Middle frontal gyrus (tissue), 1 donor: ENCODE data around the gene MBD5.

ENCODE experiments used
- DNase-seq: peaks from one replicate; pipeline ENCODE4 v3.0.0-alpha.2; 2015; ENCODE audit warnings: low spot score; ENCODE audit errors: extremely low spot score

Gene MBD5

GRCh38 chr2:148458171-148458570 lies 437.3 kb downstream of the MBD5 start:
- DNase-seq: no peak

- no peak for DNase-seq
Measured at GRCh38 chr2:148459377-148459778, 438.5 kb downstream of the MBD5 start.

GRCh38 chr2:148461876-148462275 lies 441.0 kb downstream of the MBD5 start:
- no peak for DNase-seq

- no peak for DNase-seq
Measured at GRCh38 chr2:148475626-148476025, 454.7 kb downstream of the MBD5 start.

- DNase-seq: no peak
Measured at GRCh38 chr2:148479398-148479797, 458.5 kb downstream of the MBD5 start.

- no peak for DNase-seq
Measured at GRCh38 chr2:148483665-148484064, 462.8 kb downstream of the MBD5 start.

- DNase-seq: no peak
Measured at GRCh38 chr2:148484066-148484465, 463.2 kb downstream of the MBD5 start.

GRCh38 chr2:148486655-148487054 lies 465.8 kb downstream of the MBD5 start:
- DNase-seq: no peak

- no peak for DNase-seq
Measured at GRCh38 chr2:148487439-148487838, 466.5 kb downstream of the MBD5 start.

- DNase-seq: no peak
Measured at GRCh38 chr2:148490840-148491439, 470.0 kb downstream of the MBD5 start.

GRCh38 chr2:148493822-148494563 lies 473.1 kb downstream of the MBD5 start:
- DNase-seq: no peak

- DNase-seq: no peak
Measured at GRCh38 chr2:148495586-148495985, 474.7 kb downstream of the MBD5 start.

- DNase-seq: no peak
Measured at GRCh38 chr2:148501545-148501944, 480.7 kb downstream of the MBD5 start.

- DNase-seq: no peak
Measured at GRCh38 chr2:148503516-148503915, 482.6 kb downstream of the MBD5 start.

GRCh38 chr2:148507970-148508369 lies 487.1 kb downstream of the MBD5 start:
- DNase-seq: no peak

- DNase-seq: no peak
Measured at GRCh38 chr2:148508878-148509287, 488.0 kb downstream of the MBD5 start.

GRCh38 chr2:148509288-148509902 lies 488.5 kb downstream of the MBD5 start:
- DNase-seq: peak; percentile 62

- no peak for DNase-seq
Measured at GRCh38 chr2:148511883-148512282, 491.0 kb downstream of the MBD5 start.

- no peak for DNase-seq
Measured at GRCh38 chr2:148512501-148512900, 491.6 kb downstream of the MBD5 start.

- DNase-seq: no peak
Measured at GRCh38 chr2:148513427-148513826, 492.5 kb downstream of the MBD5 start.

GRCh38 chr2:148515120-148515519 lies 494.2 kb downstream of the MBD5 start:
- DNase-seq: no peak

- no peak for DNase-seq
Measured at GRCh38 chr2:148515976-148516375, 495.1 kb downstream of the MBD5 start.

- DNase-seq: no peak
Measured at GRCh38 chr2:148517296-148517695, 496.4 kb downstream of the MBD5 start.
